ENCODE results near the gene FOXA2.

GRCh38 chr20:22579711-22580697 is 4.4 kb downstream of the FOXA2 start:
- no peak for TF ChIP-seq CTCF (IDR thresholded peaks at IDR 0.05; ENCODE audit: low read depth, low read length, poor library complexity, severe bottlenecking)
- no peak for TF ChIP-seq EZH2phosphoT487 (IDR thresholded peaks at IDR 0.05; ENCODE audit: borderline replicate concordance, low read length)

Measured in DOHH2 (cell line).